ENCODE data around the gene PSMC6. TPM values are rescaled to one million over a fixed set of nuclear protein-coding genes. Genes with fewer than 3 reads are reported as not detected.

Gene PSMC6
- total and polyA plus RNA-seq, 8 donors = 30.0 to 55.8 (median 35.4) TPM

GRCh38 chr14:52678591-52678990, 28.4 kb upstream of the PSMC6 start:
- ATAC-seq (no peak), FAIRE-seq (no peak), DNase-seq (no peak)
- Histone ChIP-seq H3K36me3 (peaks cover 0 to 10% (median 3%) of the 10 kb centered on the region in 3 donors), H3K4me3 (no peak overlapping the region), H3K9me3 (no peaks in the 10 kb centered on the region), H3K4me1 (peaks cover 0 to 4% (median 0%) of the 10 kb centered on the region in 3 donors), H3K27me3 (no peaks in the 10 kb centered on the region), H3K27ac (no peak overlapping the region)
- intact Hi-C loops (cut with DNase I) = no loop called here
- peak in 1 of 4 donors; percentile 6 for TF ChIP-seq CTCF (IDR thresholded peaks at IDR 0.05)
- 90 to 97% methylated on average over 2 of the region's 2 CpGs for WGBS, 2 donors

- TF ChIP-seq CTCF (IDR thresholded peaks at IDR 0.05) = no peak
- 46 to 53% methylated on average over 2 of the region's 2 CpGs for WGBS, 2 donors
- intact Hi-C loops (cut with DNase I) = no loop called here
These were observed 22.9 kb upstream of the PSMC6 start for GRCh38 chr14:52683985-52684520.

GRCh38 chr14:52686176-52686575, 20.8 kb upstream of the PSMC6 start:
- DNase-seq (no peak), ATAC-seq (no peak), FAIRE-seq (no peak)
- peaks cover 4 to 36% (median 11%) of the 10 kb centered on the region in 3 donors for H3K4me1 ChIP-seq
- H3K36me3 ChIP-seq = no peaks in the 10 kb centered on the region
- no peaks in the 10 kb centered on the region for H3K27me3 ChIP-seq
- no peak for TF ChIP-seq CTCF (IDR thresholded peaks at IDR 0.05)
- H3K27ac ChIP-seq = no peak overlapping the region
- intact Hi-C loops (cut with DNase I) = no loop called here
- H3K9me3 ChIP-seq = no peaks in the 10 kb centered on the region
- H3K4me3 ChIP-seq = no peak overlapping the region
- 97 to 100% methylated on average over 1 of the region's 1 CpG for WGBS, 2 donors

More at GRCh38 chr14:52683985-52684520, 22.9 kb upstream of the PSMC6 start:
- Histone ChIP-seq H3K4me3 (no peak overlapping the region), H3K27me3 (no peaks in the 10 kb centered on the region), H3K36me3 (peaks cover 0 to 5% (median 0%) of the 10 kb centered on the region in 3 donors), H3K4me1 (peaks cover 4 to 20% (median 9%) of the 10 kb centered on the region in 3 donors), H3K9me3 (no peaks in the 10 kb centered on the region), H3K27ac (no peak overlapping the region)
- DNase-seq (no peak), FAIRE-seq (no peak), ATAC-seq (peak in 2 of 4 donors; percentile 12 to 21)

GRCh38 chr14:52690983-52691760, 15.8 kb upstream of the PSMC6 start:
- peak overlapping the region in 2 of 4 donors; percentile 25 to 34 for H3K27ac ChIP-seq
- WGBS, 2 donors = 62 to 65% methylated on average over 7 of the region's 7 CpGs

More at GRCh38 chr14:52690983-52691760, 15.8 kb upstream of the PSMC6 start:
- intact Hi-C loops (cut with DNase I) = no loop called here
- Histone ChIP-seq H3K9me3 (no peaks in the 10 kb centered on the region), H3K36me3 (no peaks in the 10 kb centered on the region), H3K27me3 (no peaks in the 10 kb centered on the region), H3K4me1 (peaks cover 6 to 42% (median 29%) of the 10 kb centered on the region in 3 donors), H3K4me3 (no peak overlapping the region)
- FAIRE-seq (no peak), ATAC-seq (no peak), DNase-seq (no peak)
- no peak for TF ChIP-seq CTCF (IDR thresholded peaks at IDR 0.05)

All from pancreas (tissue), 10 donors.